HT1080 (cell line): ENCODE measurements around the gene UROS. TPM values are rescaled to one million over a fixed set of nuclear protein-coding genes. Genes with fewer than 3 reads are reported as not detected.

Experiments used
- DNase-seq: peaks from one replicate; pipeline ENCODE4 v3.0.0-alpha.2; 2015; ENCODE audit warnings: low read depth
- total RNA-seq: library from RNA; depleted of rRNA; stranded (reverse); fragments of >200 nt; shearing (Covaris generic); gene quantifications from 2 replicates; pipeline ENCODE4 v1.2.3, GENCODE V29; 2014

The UROS gene
- total RNA-seq, 1 experiment from 2014 or later = 84.4 TPM

DNA sequence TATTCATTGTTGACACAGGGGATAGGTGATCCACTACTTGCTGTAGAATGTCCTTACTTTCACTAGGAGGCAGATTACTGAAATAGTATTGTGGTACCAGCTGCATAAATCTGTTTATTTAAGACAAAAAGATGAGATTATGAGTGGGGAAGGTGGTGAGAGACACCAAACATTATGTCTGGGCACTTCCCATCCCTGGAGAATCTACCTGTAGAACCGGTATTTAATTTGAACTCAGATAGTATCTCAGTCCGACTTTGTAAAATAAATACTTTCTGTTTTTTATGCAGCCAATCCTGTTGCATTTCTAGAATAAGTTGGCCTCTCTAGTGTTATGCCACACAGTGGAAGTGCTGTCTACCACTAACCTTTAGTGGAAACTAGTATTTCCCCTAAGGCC, 13.7 kb upstream of the UROS start:
- no peak for DNase-seq

DNA sequence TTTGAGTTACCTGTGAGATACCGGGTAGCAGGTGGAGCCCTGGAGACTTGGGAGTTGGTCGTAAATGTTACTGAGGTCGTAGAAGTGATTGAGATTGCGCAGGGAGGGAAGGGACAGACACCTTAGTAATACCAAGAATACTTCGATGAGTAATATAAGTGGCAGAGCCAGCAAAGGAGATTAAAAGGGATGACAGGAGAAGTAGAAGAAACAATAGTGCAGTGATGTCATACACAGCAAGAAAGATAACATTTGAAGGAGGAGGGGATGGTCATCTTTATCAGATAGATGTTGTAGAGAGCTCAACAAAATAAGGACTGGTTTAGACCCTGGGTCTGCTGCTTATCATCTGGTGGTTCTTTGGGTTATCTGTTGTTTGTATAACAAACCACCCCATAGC, 5.3 kb upstream of the UROS start:
- DNase-seq = no peak

- DNase-seq = no peak
Measured at GRCh38 chr10:125827133-125827532, 4.1 kb upstream of the UROS start.

GRCh38 chr10:125824736-125825135, 1.7 kb upstream of the UROS start:
- peak; percentile 50 for DNase-seq

DNA sequence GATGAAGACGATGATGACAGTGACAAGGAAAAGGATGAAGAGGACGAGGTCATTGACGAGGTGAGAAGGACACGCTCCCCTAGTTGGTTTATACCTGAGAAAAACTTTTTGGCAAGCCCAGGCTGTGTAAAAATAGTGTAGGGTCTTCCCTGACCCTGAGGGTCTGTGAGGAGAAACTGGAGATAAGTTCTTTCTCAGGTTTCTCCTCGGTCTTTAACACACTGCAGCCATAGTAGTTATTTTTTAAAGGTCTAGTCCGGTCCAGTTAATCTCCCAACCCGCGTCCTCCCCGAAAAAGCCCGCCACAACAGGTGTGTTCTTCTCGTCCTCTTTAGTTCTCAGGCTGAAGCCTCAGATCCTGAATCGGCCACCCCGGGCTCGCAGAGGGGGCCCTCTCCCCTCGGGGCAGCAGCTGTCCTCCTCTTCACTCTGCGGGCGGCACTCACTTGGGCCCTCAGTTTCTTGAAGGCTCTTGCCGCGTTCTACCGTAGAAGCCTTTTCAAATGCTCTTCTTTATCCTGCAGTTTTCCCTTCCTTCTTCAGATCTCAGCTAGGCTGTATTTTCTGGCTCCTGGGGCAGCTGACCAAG, 699 bp upstream of the UROS start:
- DNase-seq = no peak

GRCh38 chr10:125820701-125821100, 2.4 kb downstream of the UROS start:
- no peak for DNase-seq

GRCh38 chr10:125817337-125817946, 5.6 kb downstream of the UROS start:
- no peak for DNase-seq

- no peak for DNase-seq
Measured at GRCh38 chr10:125816548-125816947, 6.5 kb downstream of the UROS start.

GRCh38 chr10:125815764-125816163, 7.3 kb downstream of the UROS start:
- DNase-seq = no peak

GRCh38 chr10:125812128-125812750, 10.8 kb downstream of the UROS start:
- DNase-seq = no peak

- no peak for DNase-seq
Measured at GRCh38 chr10:125811251-125811650, 11.8 kb downstream of the UROS start.

- no peak for DNase-seq
Measured at GRCh38 chr10:125808047-125808446, 15.0 kb downstream of the UROS start.

- no peak for DNase-seq
Measured at GRCh38 chr10:125802739-125803138, 20.3 kb downstream of the UROS start.

GRCh38 chr10:125802131-125802530, 20.9 kb downstream of the UROS start:
- DNase-seq = no peak

DNA sequence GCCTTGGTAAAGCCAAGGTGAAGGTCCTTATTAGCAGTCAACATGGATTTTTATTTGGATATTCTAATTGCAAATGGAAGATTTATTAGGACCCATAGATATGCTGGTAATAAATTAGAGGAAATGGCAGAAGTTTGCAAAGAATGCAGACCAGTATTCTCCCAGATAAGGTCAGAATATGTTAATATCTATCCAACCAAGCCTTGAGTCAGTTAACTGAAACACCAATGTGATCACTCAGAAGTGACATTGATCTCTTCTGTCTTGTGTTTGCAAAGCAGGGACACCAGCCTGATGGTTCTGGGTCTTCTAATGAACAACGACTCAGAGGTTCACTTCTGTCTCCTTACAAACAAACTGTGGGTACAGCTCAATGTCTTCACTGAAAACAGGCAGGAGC, 21.5 kb downstream of the UROS start:
- DNase-seq = no peak

DNA sequence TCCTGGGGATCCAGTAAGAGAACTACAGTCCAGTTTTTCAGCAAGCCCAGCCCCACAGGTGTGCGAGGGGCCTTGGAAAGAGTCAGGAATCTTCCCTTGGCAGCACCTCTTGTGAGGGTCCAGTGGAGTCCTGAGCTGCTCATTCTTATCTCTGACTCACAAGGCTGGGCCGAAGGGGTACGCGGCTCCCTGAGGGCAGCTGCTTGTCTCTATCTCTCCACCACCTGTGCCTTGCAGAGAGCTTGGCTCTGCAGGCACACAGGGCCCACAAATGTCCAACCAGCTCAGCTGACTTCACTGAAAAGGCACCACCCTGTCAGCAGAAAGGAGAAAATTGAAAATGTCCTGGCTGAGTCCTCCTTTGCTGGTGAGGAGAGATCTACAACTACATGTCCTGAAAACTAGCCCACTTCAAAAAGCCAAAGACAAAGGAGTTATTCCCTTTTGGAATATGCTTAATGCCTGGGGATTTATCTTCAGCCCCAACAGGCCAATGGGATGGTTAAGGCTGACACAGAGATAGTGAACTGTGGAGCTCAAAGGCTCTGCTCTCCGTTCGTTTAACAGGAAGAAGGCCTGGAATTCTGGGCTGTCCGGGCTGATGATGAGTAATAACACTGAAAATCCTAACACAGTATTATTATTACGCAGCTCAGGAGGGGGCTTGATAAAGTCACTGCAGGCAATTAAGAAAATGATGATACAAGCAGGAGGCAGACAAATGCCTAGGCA, 23.4 kb downstream of the UROS start:
- DNase-seq = no peak

DNA sequence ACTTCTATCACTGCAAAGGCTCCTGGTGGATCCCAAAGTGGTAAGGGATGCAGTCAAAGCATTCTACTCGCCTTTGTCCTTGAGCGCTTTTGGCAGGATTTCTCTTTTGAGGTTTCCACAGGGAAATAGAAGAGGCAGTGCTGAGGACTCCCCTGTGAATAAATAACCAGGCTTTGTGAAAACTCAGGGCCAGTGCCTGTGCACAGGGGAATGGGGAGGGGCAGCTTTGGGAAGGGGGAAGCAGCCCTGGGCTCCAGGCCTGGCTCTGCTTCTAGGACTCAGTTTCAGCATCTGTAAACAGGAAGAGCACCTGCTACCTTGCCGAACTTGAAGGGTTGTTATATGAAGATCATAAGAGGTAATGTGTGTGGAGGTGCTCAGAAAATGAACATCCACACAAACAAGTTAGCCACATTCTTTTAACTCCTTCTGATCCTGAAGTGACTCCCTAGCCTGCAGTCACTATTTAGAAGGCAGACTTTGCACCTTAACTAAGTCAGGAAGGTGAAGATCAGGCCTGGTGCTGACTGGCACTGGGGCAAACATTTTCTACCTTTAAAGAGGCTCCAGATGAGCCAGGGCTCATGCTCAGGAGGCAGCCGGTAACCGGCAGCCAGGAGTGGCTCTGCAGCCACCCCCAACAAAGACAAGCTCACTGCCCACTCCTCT, 24.9 kb downstream of the UROS start:
- no peak for DNase-seq

GRCh38 chr10:125797424-125797823, 25.6 kb downstream of the UROS start:
- no peak for DNase-seq

- DNase-seq = no peak
Measured at GRCh38 chr10:125795637-125796190, 27.3 kb downstream of the UROS start.

GRCh38 chr10:125795128-125795527, 27.9 kb downstream of the UROS start:
- DNase-seq = no peak
